K562 (cell line): ENCODE results near the gene PRODH2. TPM values are rescaled to one million over a fixed set of nuclear protein-coding genes. Genes with fewer than 3 reads are reported as not detected.

Source experiments
- ATAC-seq: fragments of 200-7000 bp; cut with Tn5 transposase; 3 replicates; pipeline ENCODE4 v1.9.1; 2020; ENCODE audit warnings: moderate library complexity
- BruUV-seq: library from RNA; stranded (reverse); fragments of 400-500 nt; replicated peaks from 2 replicates; lab custom pipeline; 2021; lab: Mats Ljungman, UMichigan
- CTCF ChIA-PET: fragments of 300-600 bp; formaldehyde crosslinking; extraction: SDS; loops from one replicate; lab custom pipeline; 2021; ENCODE audit warnings: low intra/inter-chr PET ratio; lab: Yijun Ruan, JAX
- POLR2A ChIA-PET: fragments of 300-600, 350-650 bp; sonication (Branson Sonifier 250); formaldehyde crosslinking; extraction: SDS; loops from one replicate; lab custom pipeline; 2021; ENCODE audit warnings: antibody characterized with exemption, inconsistent platforms; lab: Yijun Ruan, JAX
- DNase-seq, 4 experiments: peaks; one replicate each; pipeline versions ENCODE4 v3.0.0 to v3.0.0-alpha.2; 2011 to 2018; ENCODE audit warnings: low spot score in 3 of 4, mixed read lengths in 3 of 4; ENCODE audit errors: extremely low read depth in 1 of 4
- FAIRE-seq: peaks from 2 replicates; lab custom pipeline; 2011; peaks lifted over from hg19 to GRCh38; lab: Jason Lieb, UNC
- H2AFZ ChIP-seq: 2 replicates; pipeline ENCODE4 v1.6.0; 2011; ENCODE audit warnings: low read depth, low read length, control low read depth, inconsistent platforms
- H3K27ac ChIP-seq: fragments of 200-600 bp; 3 replicates; pipeline ENCODE4 v1.8.0; 2011; ENCODE audit warnings: low read depth, mild to moderate bottlenecking, control low read depth, inconsistent platforms, low read length, moderate library complexity, mixed read lengths; ENCODE audit errors: extremely low read depth
- H3K27me3 ChIP-seq, 2 experiments: fragments of 300-600 bp in 1 of 2; 2 replicates in 1 of 2; 3 replicates in 1 of 2; pipeline versions ENCODE4 v1.6.0 to v1.8.0; 2011; ENCODE audit warnings: inconsistent platforms in 2 of 2, low read length in 2 of 2, mild to moderate bottlenecking in 1 of 2, mixed read lengths in 1 of 2, moderate library complexity in 1 of 2; ENCODE audit not compliant: control insufficient read depth in 2 of 2, insufficient read depth in 2 of 2
- H3K36me3 ChIP-seq: fragments of 300-600 bp; 3 replicates; pipeline ENCODE4 v1.8.0; 2011; ENCODE audit warnings: mild to moderate bottlenecking, low read length, inconsistent platforms; ENCODE audit not compliant: control insufficient read depth, insufficient read depth
- H3K4me1 ChIP-seq, 2 experiments: fragments of 200-600 bp in 1 of 2; replicated peaks in 1 of 2; 2 replicates in 1 of 2; 3 replicates in 1 of 2; pipeline versions ENCODE4 v1.5.1 to v1.8.0; 2011; ENCODE audit warnings: inconsistent platforms in 2 of 2, low read length in 2 of 2, mild to moderate bottlenecking in 1 of 2, mixed read lengths in 1 of 2, moderate library complexity in 1 of 2; ENCODE audit not compliant: control insufficient read depth in 2 of 2, insufficient read depth in 2 of 2
- H3K4me2 ChIP-seq: 2 replicates; pipeline ENCODE4 v1.6.1; 2011; ENCODE audit warnings: low read length, control low read depth, inconsistent platforms, mixed read lengths; ENCODE audit not compliant: insufficient read depth
- H3K4me3 ChIP-seq: fragments of 200-600 bp; sonication (generic), shearing (Covaris generic); 2 replicates; pipeline ENCODE4 v1.5.1; 2016; ENCODE audit warnings: control low read depth, inconsistent platforms
- H3K79me2 ChIP-seq: fragments of 200-600 bp; 3 replicates; pipeline ENCODE4 v1.8.0; 2011; ENCODE audit warnings: low read length, inconsistent platforms; ENCODE audit not compliant: control insufficient read depth, insufficient read depth
- H3K9ac ChIP-seq, 2 experiments: 2 replicates each; pipeline versions ENCODE4 v1.6.0 to v1.6.1; 2011; ENCODE audit warnings: low read depth in 2 of 2, low read length in 2 of 2, control low read depth in 1 of 2, inconsistent platforms in 1 of 2, mild to moderate bottlenecking in 1 of 2, mixed read lengths in 1 of 2; ENCODE audit not compliant: insufficient read depth in 1 of 2
- H3K9me1 ChIP-seq: one replicate; pipeline ENCODE4 v1.6.0; 2011; ENCODE audit warnings: inconsistent platforms, mild to moderate bottlenecking, low read length, moderate library complexity; ENCODE audit not compliant: control insufficient read depth, insufficient read depth
- H3K9me3 ChIP-seq: replicated peaks from 2 replicates; pipeline ENCODE4 v1.5.1; 2011; ENCODE audit warnings: low read depth, low read length, inconsistent platforms; ENCODE audit not compliant: control insufficient read depth, insufficient read depth
- H4K20me1 ChIP-seq: replicated peaks from 2 replicates; pipeline ENCODE4 v1.6.1; 2011; ENCODE audit warnings: low read length, inconsistent platforms, mixed read lengths; ENCODE audit not compliant: control insufficient read depth, insufficient read depth
- EGR1 ChIP-seq: fragments of 450-650 bp; conservative IDR thresholded peaks from 2 replicates; pipeline ENCODE4 v1.6.1; 2017; ENCODE audit warnings: mild to moderate bottlenecking
- ETV5 ChIP-seq: sonication (generic); formaldehyde crosslinking; IDR thresholded peaks from 2 replicates; pipeline ENCODE4 v1.4.0; 2020; ENCODE audit warnings: low read depth, mild to moderate bottlenecking, missing genetic modification reagents
- GATAD2B ChIP-seq: fragments of 450-650 bp; IDR thresholded peaks from 2 replicates; pipeline ENCODE4 v1.6.1; 2017; ENCODE audit warnings: mild to moderate bottlenecking, borderline replicate concordance
- HEY1 ChIP-seq: fragments of 250-450 bp; sonication (Bioruptor Pico); IDR thresholded peaks from 2 replicates; pipeline ENCODE4 v1.5.0; 2020; ENCODE audit warnings: mild to moderate bottlenecking, moderate library complexity, borderline replicate concordance
- KAT7 ChIP-seq: sonication (generic); formaldehyde crosslinking; IDR thresholded peaks from 2 replicates; pipeline ENCODE4 v1.8.0; 2022; ENCODE audit warnings: missing genetic modification reagents, mild to moderate bottlenecking, borderline replicate concordance
- NELFE ChIP-seq: IDR thresholded peaks from 2 replicates; pipeline ENCODE4 v1.6.1; 2011; ENCODE audit warnings: mild to moderate bottlenecking; ENCODE audit not compliant: insufficient read depth, insufficient read length
- PKNOX1 ChIP-seq: fragments of 450-650 bp; IDR thresholded peaks from 2 replicates; pipeline ENCODE4 v1.6.1; 2016
- RBM25 ChIP-seq: fragments of 200-400 bp; formaldehyde crosslinking; IDR thresholded peaks from 2 replicates; pipeline ENCODE4 v1.6.1; 2018; ENCODE audit warnings: low read length, low read depth, moderate library complexity; ENCODE audit not compliant: severe bottlenecking
- RERE ChIP-seq: sonication (generic); formaldehyde crosslinking; IDR thresholded peaks from 2 replicates; pipeline ENCODE4 v1.8.0; 2023; ENCODE audit warnings: missing genetic modification reagents, mild to moderate bottlenecking, borderline replicate concordance
- SPI1 ChIP-seq: IDR thresholded peaks from 2 replicates; pipeline ENCODE4 v1.6.1; 2011; ENCODE audit warnings: low read depth, low read length, control low read depth, borderline replicate concordance
- TCF7L2 ChIP-seq: fragments of 150-350 bp; IDR thresholded peaks from 2 replicates; pipeline ENCODE4 v1.6.1; 2016; ENCODE audit warnings: low read depth, mild to moderate bottlenecking, low read length, moderate library complexity
- TRIM24 ChIP-seq, 2 experiments: fragments of 450-650 bp; IDR thresholded peaks; 2 replicates each; pipeline ENCODE4 v1.6.1; 2016
- WGBS: fragments of 100-300 bp; shearing (Covaris generic); methylation state at CpG from one replicate; pipeline ENCODE4 v1.1.6; 2016; ENCODE audit warnings: low coverage, mixed read lengths; ENCODE audit not compliant: insufficient coverage; ENCODE audit errors: missing lambda C conversion rate; 5-methylcytosine and 5-hydroxymethylcytosine counted together
- in situ Hi-C: fragments of 300-500 bp; cut with MboI; formaldehyde crosslinking; loops from 4 replicates; pipeline ENCODE4 v1.15.0; 2018; ENCODE audit warnings: inconsistent platforms, mixed read lengths
- intact Hi-C: fragments of 100-400 bp; cut with micrococcal nuclease; formaldehyde crosslinking; loops from 2 replicates; pipeline ENCODE4 v1.14.2; 2022
- polyA plus RNA-seq, 8 experiments: library from polyadenylated mRNA; depleted of rRNA in 4 of 8; stranded (reverse) in 5 of 8; unstranded in 3 of 8; fragments of >200 nt; fragmentation: Nextera tagmentation in 2 of 8; fragmentation: Illumina TruSeq in 1 of 8; extraction: Ambion mirVana in 2 of 8; extraction: Trizol in 1 of 8; gene quantifications; 2 replicates each; pipeline versions ENCODE4 v1.2.1 to v1.2.3, GENCODE V29; 2011 to 2014; ENCODE audit warnings: inconsistent platforms in 1 of 8, missing spikeins in 1 of 8
- total RNA-seq, 7 experiments: library from RNA; depleted of rRNA in 6 of 7; stranded (reverse); fragments of >200 nt in 6 of 7; fragmentation: Illumina TruSeq in 2 of 7; extraction: Trizol in 2 of 7; gene quantifications; 2 replicates each; pipeline versions ENCODE4 v1.2.1 to v1.2.3, GENCODE V29; 2011 to 2021; ENCODE audit warnings: low replicate concordance in 1 of 7

PRODH2 gene
- total and polyA plus RNA-seq, 9 of the 15 experiments (the other 6 are each of a cell fraction or from before 2014, with no cell fraction given), result not detected

GRCh38 chr19:35860436-35860817, 47.8 kb upstream of the PRODH2 start:
- Histone ChIP-seq H3K9ac (peak overlapping the region in 1 of 2 experiments; percentile 66; a peak in 2 of 4 replicates), H3K4me2 (no peak overlapping the region), H3K9me3 (peaks cover 5% of the 10 kb centered on the region; the same call in 1 of the 2 replicates), H3K9me1 (no peaks in the 10 kb centered on the region), H3K79me2 (no peaks in the 10 kb centered on the region), H3K27ac (no peak overlapping the region), H3K27me3 (peaks cover 13 to 43% of the 10 kb centered on the region in 2 experiments; a peak in 3 of 5 replicates), H3K4me3 (no peak overlapping the region), H3K4me1 (peaks cover 13 to 54% of the 10 kb centered on the region in 2 experiments), H4K20me1 (no peaks in the 10 kb centered on the region), H2AFZ (no peak overlapping the region), H3K36me3 (no peaks in the 10 kb centered on the region)
- in situ Hi-C loops (no loop called here), intact Hi-C loops (no loop called here)
- ChIA-PET POLR2A (interaction anchor here (0.8 to 1.9 kb wide), 3 partner anchors 12 to 242 kb away, joined by 3 to 7 read pairs (median 3); no protein-coding TSS in a partner anchor), CTCF (no interaction called here)
- ATAC-seq, result no peak
- DNase-seq, result no peak
- FAIRE-seq, result no peak
- no TSS peak for BruUV-seq
- WGBS, result 13% methylated on average over 21 of the region's 24 CpGs
- TF ChIP-seq EGR1 (no peak), SPI1 (no peak), ETV5 (no peak), KAT7 (CRISPR knock-in tag) (no peak), RERE (CRISPR knock-in tag) (no peak), PKNOX1 (no peak), HEY1 (CRISPR knock-in tag) (no peak), TRIM24 (IDR thresholded peaks at IDR 0.05) (no peak), TCF7L2 (no peak), GATAD2B (no peak), NELFE (no peak), RBM25 (no peak)
